PC-9 (cell line): ENCODE results near the gene ACER3. TPM values are rescaled to one million over a fixed set of nuclear protein-coding genes. Genes with fewer than 3 reads are reported as not detected.

Experiments used
- BruUV-seq: library from RNA; stranded (reverse); fragments of 400-500 nt; replicated peaks from 2 replicates; lab custom pipeline; 2021; lab: Mats Ljungman, UMichigan
- CTCF ChIA-PET: fragments of 300-600 bp; sonication (Branson Sonifier 250); formaldehyde crosslinking; loops from one replicate; lab custom pipeline; 2022; ENCODE audit warnings: antibody characterized with exemption; lab: Charles Lee
- POLR2A ChIA-PET: fragments of 300-600 bp; sonication (Branson Sonifier 250); formaldehyde crosslinking; loops from one replicate; lab custom pipeline; 2022; ENCODE audit warnings: antibody characterized with exemption; ENCODE audit not compliant: unreplicated experiment; lab: Charles Lee
- DNase-seq, 2 experiments: peaks; one replicate each; pipeline versions ENCODE4 v3.0.0 to v3.0.0-alpha.2; 2015 to 2022; ENCODE audit warnings: mixed read lengths in 1 of 2
- H2AFZ ChIP-seq: fragments of 200-600 bp; sonication (generic); 2 replicates; pipeline ENCODE4 v1.8.1; 2017; ENCODE audit warnings: antibody characterized with exemption
- H3F3A ChIP-seq: fragments of 200-600 bp; sonication (generic); 2 replicates; pipeline ENCODE4 v1.8.1; 2017; ENCODE audit warnings: antibody characterized with exemption, mild to moderate bottlenecking, low read depth; ENCODE audit not compliant: insufficient read depth
- H3K27ac ChIP-seq: fragments of 200-600 bp; sonication (generic); 2 replicates; pipeline ENCODE4 v1.6.1; 2016; ENCODE audit warnings: mixed run types
- H3K27me3 ChIP-seq: fragments of 200-600 bp; sonication (generic); 2 replicates; pipeline ENCODE4 v1.6.1; 2016; ENCODE audit warnings: low read depth, mixed run types; ENCODE audit not compliant: insufficient read depth
- H3K36me3 ChIP-seq: fragments of 200-600 bp; sonication (generic); 2 replicates; pipeline ENCODE4 v1.6.1; 2016; ENCODE audit warnings: low read depth, mixed run types
- H3K4me1 ChIP-seq: fragments of 200-600 bp; sonication (generic); replicated peaks from 2 replicates; pipeline ENCODE4 v1.6.1; 2016; ENCODE audit warnings: mixed run types; ENCODE audit not compliant: insufficient read depth
- H3K4me2 ChIP-seq: fragments of 200-600 bp; sonication (generic); 2 replicates; pipeline ENCODE4 v1.6.1; 2017; ENCODE audit warnings: mixed run types
- H3K4me3 ChIP-seq: fragments of 200-600 bp; sonication (generic); 2 replicates; pipeline ENCODE4 v1.6.1; 2016; ENCODE audit warnings: mixed run types
- H3K79me2 ChIP-seq: fragments of 200-600 bp; sonication (generic); 2 replicates; pipeline ENCODE4 v1.6.1; 2017; ENCODE audit warnings: low read depth, mixed run types
- H3K9me2 ChIP-seq: fragments of 200-600 bp; sonication (generic); 2 replicates; pipeline ENCODE4 v1.8.1; 2017; ENCODE audit warnings: mild to moderate bottlenecking; ENCODE audit not compliant: insufficient read depth
- H3K9me3 ChIP-seq: fragments of 200-600 bp; sonication (generic); 2 replicates; pipeline ENCODE4 v1.8.1; 2016; ENCODE audit warnings: low read depth; ENCODE audit not compliant: insufficient read depth
- H4K20me1 ChIP-seq: fragments of 200-600 bp; sonication (generic); 2 replicates; pipeline ENCODE4 v1.8.1; 2017; ENCODE audit not compliant: insufficient read depth
- EZH2 ChIP-seq: fragments of 200-600 bp; sonication (generic); IDR thresholded peaks from 2 replicates; pipeline ENCODE4 v1.8.0; 2017; ENCODE audit warnings: antibody characterized with exemption, low read depth
- intact Hi-C: fragments of 100-400 bp; cut with micrococcal nuclease; formaldehyde crosslinking; loops from one replicate; pipeline ENCODE4 v1.10.0; 2022; ENCODE audit not compliant: unreplicated experiment
- total RNA-seq: library from RNA; stranded (reverse); gene quantifications from 2 replicates; pipeline ENCODE4 v1.2.3, GENCODE V29; 2021
- TF ChIP-seq, protein P1 (sequence below): fragments of 200-600 bp; sonication (generic); conservative IDR thresholded peaks from 2 replicates; pipeline ENCODE4 v1.6.1; 2017; ENCODE audit warnings: mixed run types, antibody characterized with exemption, mild to moderate bottlenecking, moderate library complexity

ACER3 gene
- total RNA-seq, 1 experiment from 2014 or later: 21.3 TPM

DNA sequence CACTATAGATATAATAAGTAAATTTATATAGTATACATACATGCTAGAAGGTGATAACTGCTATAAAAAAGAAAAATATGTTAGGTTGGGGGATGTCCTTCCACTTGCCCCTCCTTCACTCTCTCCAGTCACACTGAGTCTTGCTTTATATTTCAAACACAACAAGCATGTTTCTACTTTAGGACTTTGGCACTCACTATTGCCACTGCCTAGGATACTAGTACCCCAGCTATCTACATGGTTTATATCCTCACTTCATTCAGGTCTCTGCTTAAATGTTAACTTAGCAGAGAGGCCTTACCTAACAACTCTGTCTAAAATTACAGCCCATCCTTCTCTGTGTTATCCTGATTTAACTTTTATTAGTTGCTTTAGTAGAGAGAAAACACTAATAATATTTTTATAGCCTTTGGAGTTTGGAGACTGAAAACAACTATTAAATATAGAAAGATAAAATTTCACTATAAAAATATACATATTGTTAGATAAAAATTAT, 134.4 kb downstream of the ACER3 start:
- no peaks in the 10 kb centered on the region for H3F3A ChIP-seq
- H2AFZ ChIP-seq: no peak overlapping the region
- ChIA-PET CTCF (no interaction called here), POLR2A (no interaction called here)
- no peaks in the 10 kb centered on the region for H3K27me3 ChIP-seq
- no peak for TF ChIP-seq EZH2
- TF ChIP-seq, protein P1, sequence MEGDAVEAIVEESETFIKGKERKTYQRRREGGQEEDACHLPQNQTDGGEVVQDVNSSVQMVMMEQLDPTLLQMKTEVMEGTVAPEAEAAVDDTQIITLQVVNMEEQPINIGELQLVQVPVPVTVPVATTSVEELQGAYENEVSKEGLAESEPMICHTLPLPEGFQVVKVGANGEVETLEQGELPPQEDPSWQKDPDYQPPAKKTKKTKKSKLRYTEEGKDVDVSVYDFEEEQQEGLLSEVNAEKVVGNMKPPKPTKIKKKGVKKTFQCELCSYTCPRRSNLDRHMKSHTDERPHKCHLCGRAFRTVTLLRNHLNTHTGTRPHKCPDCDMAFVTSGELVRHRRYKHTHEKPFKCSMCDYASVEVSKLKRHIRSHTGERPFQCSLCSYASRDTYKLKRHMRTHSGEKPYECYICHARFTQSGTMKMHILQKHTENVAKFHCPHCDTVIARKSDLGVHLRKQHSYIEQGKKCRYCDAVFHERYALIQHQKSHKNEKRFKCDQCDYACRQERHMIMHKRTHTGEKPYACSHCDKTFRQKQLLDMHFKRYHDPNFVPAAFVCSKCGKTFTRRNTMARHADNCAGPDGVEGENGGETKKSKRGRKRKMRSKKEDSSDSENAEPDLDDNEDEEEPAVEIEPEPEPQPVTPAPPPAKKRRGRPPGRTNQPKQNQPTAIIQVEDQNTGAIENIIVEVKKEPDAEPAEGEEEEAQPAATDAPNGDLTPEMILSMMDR: no peak
- intact Hi-C loops: no loop called here
- no TSS peak for BruUV-seq
- no peaks in the 10 kb centered on the region for H3K4me1 ChIP-seq
- no peaks in the 10 kb centered on the region for H3K9me3 ChIP-seq
- no peak overlapping the region for H3K4me2 ChIP-seq
- H4K20me1 ChIP-seq: no peaks in the 10 kb centered on the region
- H3K36me3 ChIP-seq: 0 out of 2 replicates have a peak, but pooled peaks cover 4% of the 10 kb centered on the region
- no peaks in the 10 kb centered on the region for H3K79me2 ChIP-seq
- no peak overlapping the region for H3K4me3 ChIP-seq
- no peak overlapping the region for H3K27ac ChIP-seq
- 0 out of 2 replicates have a peak, but pooled peaks cover 4% of the 10 kb centered on the region for H3K9me2 ChIP-seq
- no peak for DNase-seq

- no peaks in the 10 kb centered on the region for H4K20me1 ChIP-seq
- no peak overlapping the region for H3K4me2 ChIP-seq
- H3K4me3 ChIP-seq: no peak overlapping the region
- H3K4me1 ChIP-seq: no peaks in the 10 kb centered on the region
- ChIA-PET POLR2A (no interaction called here), CTCF (no interaction called here)
- H3K27me3 ChIP-seq: no peaks in the 10 kb centered on the region
- H3K9me3 ChIP-seq: no peaks in the 10 kb centered on the region
- no peak for DNase-seq
- 0 out of 2 replicates have a peak, but pooled peaks cover 4% of the 10 kb centered on the region for H3K9me2 ChIP-seq
- no TSS peak for BruUV-seq
- H3K79me2 ChIP-seq: no peaks in the 10 kb centered on the region
- H3F3A ChIP-seq: no peaks in the 10 kb centered on the region
- 0 out of 2 replicates have a peak, but pooled peaks cover 4% of the 10 kb centered on the region for H3K36me3 ChIP-seq
- intact Hi-C loops: no loop called here
- no peak overlapping the region for H3K27ac ChIP-seq
- no peak overlapping the region for H2AFZ ChIP-seq
- no peak for TF ChIP-seq EZH2
- TF ChIP-seq, protein P1: no peak
These were observed 136.8 kb downstream of the ACER3 start for GRCh38 chr11:76997512-76997911.

GRCh38 chr11:76999597-76999996, 138.9 kb downstream of the ACER3 start:
- no peaks in the 10 kb centered on the region for H3K9me3 ChIP-seq
- no peak overlapping the region for H2AFZ ChIP-seq
- H3K9me2 ChIP-seq: 0 out of 2 replicates have a peak, but pooled peaks cover 4% of the 10 kb centered on the region
- POLR2A ChIA-PET: no interaction called here
- no peaks in the 10 kb centered on the region for H3K27me3 ChIP-seq
- no peak overlapping the region for H3K4me2 ChIP-seq
- H3K4me3 ChIP-seq: no peak overlapping the region
- H4K20me1 ChIP-seq: no peaks in the 10 kb centered on the region
- no peak overlapping the region for H3K27ac ChIP-seq
- intact Hi-C loops: no loop called here
- H3K79me2 ChIP-seq: no peaks in the 10 kb centered on the region
- H3F3A ChIP-seq: no peaks in the 10 kb centered on the region
- TF ChIP-seq, protein P1: no peak
- no peak for TF ChIP-seq EZH2
- 0 out of 2 replicates have a peak, but pooled peaks cover 4% of the 10 kb centered on the region for H3K36me3 ChIP-seq
- H3K4me1 ChIP-seq: peaks cover 10% of the 10 kb centered on the region; the same call in 1 of the 2 replicates
- CTCF ChIA-PET: no interaction called here
- BruUV-seq: no TSS peak
- no peak for DNase-seq
